HG02973 (cell line): ENCODE data around the gene SH2B3.

Experiments used
- ATAC-seq: cut with Tn5 transposase; IDR thresholded peaks from one replicate; pipeline ENCODE4 v1.9.1; 2021; ENCODE audit warnings: moderate library complexity; ENCODE audit not compliant: unreplicated experiment

Gene SH2B3

GRCh38 chr12:111408686-111409402 lies 3.1 kb downstream of the SH2B3 start:
- no peak for ATAC-seq

GRCh38 chr12:111409403-111409779 lies 3.7 kb downstream of the SH2B3 start:
- no peak for ATAC-seq

- ATAC-seq, result no peak
Measured at GRCh38 chr12:111409780-111410430, 4.2 kb downstream of the SH2B3 start.

GRCh38 chr12:111410431-111411184 lies 4.9 kb downstream of the SH2B3 start:
- ATAC-seq, result no peak

GRCh38 chr12:111411185-111411764 lies 5.6 kb downstream of the SH2B3 start:
- no peak for ATAC-seq

- ATAC-seq, result no peak
Measured at GRCh38 chr12:111412007-111412829, 6.5 kb downstream of the SH2B3 start.

GRCh38 chr12:111412830-111413441 lies 7.2 kb downstream of the SH2B3 start:
- ATAC-seq, result no peak

GRCh38 chr12:111413442-111414086 lies 7.8 kb downstream of the SH2B3 start:
- no peak for ATAC-seq

GRCh38 chr12:111414711-111415252 lies 9.1 kb downstream of the SH2B3 start:
- no peak for ATAC-seq

GRCh38 chr12:111417290-111417689 lies 11.6 kb downstream of the SH2B3 start:
- no peak for ATAC-seq

- ATAC-seq, result no peak
Measured at GRCh38 chr12:111417784-111418593, 12.3 kb downstream of the SH2B3 start.

GRCh38 chr12:111418594-111418880 lies 12.8 kb downstream of the SH2B3 start:
- no peak for ATAC-seq

GRCh38 chr12:111419784-111420183 lies 14.1 kb downstream of the SH2B3 start:
- no peak for ATAC-seq

GRCh38 chr12:111420494-111420893 lies 14.8 kb downstream of the SH2B3 start:
- no peak for ATAC-seq

GRCh38 chr12:111424189-111424792 lies 18.6 kb downstream of the SH2B3 start:
- ATAC-seq, result no peak

GRCh38 chr12:111424793-111425251 lies 19.1 kb downstream of the SH2B3 start:
- no peak for ATAC-seq

- ATAC-seq, result no peak
Measured at GRCh38 chr12:111425655-111426054, 19.9 kb downstream of the SH2B3 start.
